LNCAP (cell line): ENCODE measurements around the gene FGFBP1.

Experiments
- CTCF ChIP-seq: fragments of 450-650 bp; IDR thresholded peaks from 2 replicates; pipeline ENCODE4 v1.5.1; 2017; ENCODE audit warnings: mild to moderate bottlenecking

Gene FGFBP1

GRCh38 chr4:15917297-15917696 lies 21.2 kb downstream of the FGFBP1 start:
- no peak for TF ChIP-seq CTCF

- no peak for TF ChIP-seq CTCF
Observed at GRCh38 chr4:15914736-15915135, 23.8 kb downstream of the FGFBP1 start.

GRCh38 chr4:15914291-15914690 lies 24.2 kb downstream of the FGFBP1 start:
- no peak for TF ChIP-seq CTCF

- no peak for TF ChIP-seq CTCF
Observed at GRCh38 chr4:15913631-15913970, 24.9 kb downstream of the FGFBP1 start.

- TF ChIP-seq CTCF = no peak
Observed at GRCh38 chr4:15912961-15913630, 25.4 kb downstream of the FGFBP1 start.

- TF ChIP-seq CTCF = no peak
Observed at GRCh38 chr4:15912236-15912635, 26.3 kb downstream of the FGFBP1 start.

GRCh38 chr4:15910155-15910940 lies 28.2 kb downstream of the FGFBP1 start:
- TF ChIP-seq CTCF = no peak
